GM12878 (cell line): ENCODE data around the gene RHBDD1. TPM values are rescaled to one million over a fixed set of nuclear protein-coding genes. Genes with fewer than 3 reads are reported as not detected.

Experiments used
- ATAC-seq: fragments of 200-7000 bp; cut with Tn5 transposase; 3 replicates; pipeline ENCODE4 v1.9.1; 2020; ENCODE audit warnings: mild to moderate bottlenecking, moderate library complexity
- BruUV-seq: library from RNA; stranded (reverse); fragments of 400-500 nt; replicated peaks from 2 replicates; lab custom pipeline; 2021; lab: Mats Ljungman, UMichigan
- CTCF ChIA-PET: fragments of 300-600 bp; sonication (Branson Sonifier 250); formaldehyde crosslinking; extraction: SDS; loops from one replicate; lab custom pipeline; 2021; ENCODE audit warnings: inconsistent platforms; lab: Yijun Ruan, JAX
- POLR2A ChIA-PET: fragments of 350-600 bp; formaldehyde crosslinking; extraction: SDS; loops from one replicate; lab custom pipeline; 2021; ENCODE audit warnings: inconsistent platforms; lab: Charles Lee
- RAD21 ChIA-PET: fragments of 300-600 bp; sonication (Branson Sonifier 250); formaldehyde crosslinking; loops from one replicate; lab custom pipeline; 2023; ENCODE audit warnings: antibody characterized with exemption; ENCODE audit not compliant: unreplicated experiment; lab: Charles Lee
- SMC1A ChIA-PET: fragments of 300-600 bp; sonication (Branson Sonifier 250); formaldehyde crosslinking; loops from one replicate; lab custom pipeline; 2023; ENCODE audit not compliant: unreplicated experiment, uncharacterized antibody; lab: Charles Lee
- DNase-seq: peaks from one replicate; pipeline ENCODE4 v3.0.0-alpha.2; 2011; ENCODE audit warnings: low read depth, low spot score
- FAIRE-seq: peaks from 3 replicates; lab custom pipeline; 2011; peaks lifted over from hg19 to GRCh38; lab: Jason Lieb, UNC
- H2AFZ ChIP-seq: 2 replicates; pipeline ENCODE4 v1.6.0; 2011; ENCODE audit warnings: low read depth, low read length, control low read depth; ENCODE audit not compliant: control insufficient read depth
- H3K27ac ChIP-seq: 2 replicates; pipeline ENCODE4 v1.5.1; 2011; ENCODE audit warnings: control low read depth; ENCODE audit not compliant: control insufficient read depth, insufficient read depth
- H3K27me3 ChIP-seq, 2 experiments: replicated peaks in 1 of 2; 2 replicates each; pipeline versions ENCODE4 v1.6.0 to v1.6.1; 2011; ENCODE audit warnings: low read length in 1 of 2; ENCODE audit not compliant: control insufficient read depth in 2 of 2, insufficient read depth in 2 of 2
- H3K36me3 ChIP-seq, 2 experiments: 2 replicates each; pipeline ENCODE4 v1.5.1; 2011; ENCODE audit warnings: low read length in 1 of 2; ENCODE audit not compliant: control insufficient read depth in 2 of 2, insufficient read depth in 2 of 2
- H3K4me1 ChIP-seq: 2 replicates; pipeline ENCODE4 v1.6.1; 2011; ENCODE audit warnings: mild to moderate bottlenecking, low read length, moderate library complexity, mixed read lengths; ENCODE audit not compliant: control insufficient read depth, insufficient read depth
- H3K4me2 ChIP-seq: 2 replicates; pipeline ENCODE4 v1.6.0; 2011; ENCODE audit warnings: control low read depth; ENCODE audit not compliant: control insufficient read depth, insufficient read depth
- H3K4me3 ChIP-seq: fragments of 200-600 bp; sonication (generic); 2 replicates; pipeline ENCODE4 v1.5.1; 2016
- H3K79me2 ChIP-seq: 2 replicates; pipeline ENCODE4 v1.6.0; 2011; ENCODE audit warnings: low read length; ENCODE audit not compliant: control insufficient read depth, insufficient read depth
- H3K9ac ChIP-seq: 2 replicates; pipeline ENCODE4 v1.8.0; 2011; ENCODE audit warnings: low read length, control low read depth, mixed read lengths; ENCODE audit not compliant: control insufficient read depth, insufficient read depth
- H3K9me3 ChIP-seq: replicated peaks from 3 replicates; pipeline ENCODE4 v1.5.1; 2011; ENCODE audit warnings: mild to moderate bottlenecking, low read length; ENCODE audit not compliant: control insufficient read depth, insufficient read depth
- H4K20me1 ChIP-seq: 2 replicates; pipeline ENCODE4 v1.6.0; 2011; ENCODE audit not compliant: control insufficient read depth, insufficient read depth
- BCLAF1 ChIP-seq: fragments of 450-650 bp; IDR thresholded peaks from 2 replicates; pipeline ENCODE4 v1.6.1; 2017; ENCODE audit warnings: antibody characterized with exemption, mild to moderate bottlenecking, moderate library complexity
- CHD1 ChIP-seq: IDR thresholded peaks from 2 replicates; pipeline ENCODE4 v1.6.1; 2012; ENCODE audit warnings: low read depth, low read length, improper control_type of control experiment
- CREB1 ChIP-seq: IDR thresholded peaks from 2 replicates; pipeline ENCODE4 v1.6.1; 2012; ENCODE audit warnings: low read depth, mild to moderate bottlenecking, inconsistent platforms
- CREM ChIP-seq: IDR thresholded peaks from 2 replicates; pipeline ENCODE4 v1.6.1; 2014; ENCODE audit warnings: antibody characterized with exemption, low read depth
- E4F1 ChIP-seq: fragments of 450-650 bp; IDR thresholded peaks from 2 replicates; pipeline ENCODE4 v1.6.1; 2018; ENCODE audit warnings: borderline replicate concordance, mild to moderate bottlenecking; ENCODE audit not compliant: partially characterized antibody
- EED ChIP-seq: sonication (generic); IDR thresholded peaks from 2 replicates; pipeline ENCODE4 v1.6.1; 2016; ENCODE audit warnings: antibody characterized with exemption, low read depth
- IRF5 ChIP-seq: fragments of 450-650 bp; IDR thresholded peaks from 2 replicates; pipeline ENCODE4 v1.6.1; 2017; ENCODE audit warnings: borderline replicate concordance
- KDM1A ChIP-seq: fragments of 200-600 bp; sonication (generic); IDR thresholded peaks from 2 replicates; pipeline ENCODE4 v1.6.1; 2016; ENCODE audit warnings: borderline replicate concordance
- MTA2 ChIP-seq: fragments of 450-650 bp; IDR thresholded peaks from 2 replicates; pipeline ENCODE4 v1.6.1; 2016; ENCODE audit warnings: low read depth, mild to moderate bottlenecking, moderate library complexity
- MYC ChIP-seq: IDR thresholded peaks from 2 replicates; pipeline ENCODE4 v1.6.1; 2011; ENCODE audit warnings: mild to moderate bottlenecking, low read length, moderate library complexity, inconsistent platforms; ENCODE audit not compliant: insufficient read depth, insufficient replicate concordance, insufficient read length, severe bottlenecking
- NFXL1 ChIP-seq: fragments of 450-650 bp; IDR thresholded peaks from 2 replicates; pipeline ENCODE4 v1.6.1; 2017; ENCODE audit warnings: antibody characterized with exemption, mild to moderate bottlenecking, borderline replicate concordance
- NFYB ChIP-seq: IDR thresholded peaks from 2 replicates; pipeline ENCODE4 v1.6.1; 2011; ENCODE audit warnings: low read depth, mild to moderate bottlenecking, low read length, improper control_type of control experiment, moderate library complexity; ENCODE audit not compliant: insufficient read depth
- PAX8 ChIP-seq: fragments of 450-650 bp; IDR thresholded peaks from 2 replicates; pipeline ENCODE4 v1.6.1; 2017; ENCODE audit warnings: mild to moderate bottlenecking, moderate library complexity
- ZBED1 ChIP-seq: IDR thresholded peaks from 2 replicates; pipeline ENCODE4 v1.6.1; 2016; ENCODE audit warnings: borderline replicate concordance
- ZNF217 ChIP-seq: fragments of 450-650 bp; IDR thresholded peaks from 2 replicates; pipeline ENCODE4 v1.6.1; 2017; ENCODE audit warnings: antibody characterized with exemption, mild to moderate bottlenecking
- ZNF24 ChIP-seq: fragments of 450-650 bp; IDR thresholded peaks from 2 replicates; pipeline ENCODE4 v1.6.1; 2017; ENCODE audit warnings: antibody characterized with exemption, mild to moderate bottlenecking
- ZNF384 ChIP-seq: IDR thresholded peaks from 2 replicates; pipeline ENCODE4 v1.6.1; 2012; ENCODE audit warnings: low read depth, mild to moderate bottlenecking, low read length, improper control_type of control experiment, borderline replicate concordance
- ZNF622 ChIP-seq: fragments of 450-650 bp; IDR thresholded peaks from 2 replicates; pipeline ENCODE4 v1.6.1; 2017; ENCODE audit warnings: mild to moderate bottlenecking, inconsistent platforms
- ZSCAN29 ChIP-seq: fragments of 450-650 bp; IDR thresholded peaks from 2 replicates; pipeline ENCODE4 v1.6.1; 2017; ENCODE audit warnings: mild to moderate bottlenecking, moderate library complexity
- WGBS: methylation state at CpG from one replicate; pipeline ENCODE4 v1.1.6; 2016; ENCODE audit warnings: low lambda C conversion rate; ENCODE audit not compliant: insufficient replicate concordance, insufficient coverage; ENCODE audit errors: missing lambda C conversion rate; 5-methylcytosine and 5-hydroxymethylcytosine counted together
- in situ Hi-C: fragments of 300-500 bp; cut with MboI; formaldehyde crosslinking; loops from 9 replicates; pipeline ENCODE4 v1.14.3; 2018; ENCODE audit warnings: mixed read lengths
- intact Hi-C: fragments of 100-400 bp; cut with micrococcal nuclease; formaldehyde crosslinking; loops from one replicate; pipeline ENCODE4 v1.14.2; 2022; ENCODE audit not compliant: unreplicated experiment
- polyA plus RNA-seq, 11 experiments: library from polyadenylated mRNA; depleted of rRNA in 4 of 11; unstranded in 6 of 11; stranded (reverse) in 5 of 11; fragments of >200 nt; fragmentation: Nextera tagmentation in 4 of 11; fragmentation: Illumina TruSeq in 1 of 11; extraction: Ambion mirVana in 4 of 11; extraction: Trizol in 1 of 11; gene quantifications; 1 replicate in 1 of 11; 2 replicates in 10 of 11; pipeline versions ENCODE4 v1.2.1 to v1.2.3, GENCODE V29; 2011 to 2016; ENCODE audit warnings: inconsistent platforms in 2 of 11, missing spikeins in 2 of 11, low read depth in 1 of 11
- total RNA-seq, 4 experiments: library from RNA; depleted of rRNA in 3 of 4; stranded (reverse); fragments of >200 nt in 3 of 4; fragmentation: Illumina TruSeq in 1 of 4; extraction: Trizol in 1 of 4; gene quantifications; 2 replicates each; pipeline versions ENCODE4 v1.2.1 to v1.2.3, GENCODE V29; 2013 to 2021

The RHBDD1 gene
- total and polyA plus RNA-seq, 10 of the 15 experiments (the other 5 are each of a cell fraction or from before 2014, with no cell fraction given) = 7.1 to 36.4 (median 14.7) TPM

DNA sequence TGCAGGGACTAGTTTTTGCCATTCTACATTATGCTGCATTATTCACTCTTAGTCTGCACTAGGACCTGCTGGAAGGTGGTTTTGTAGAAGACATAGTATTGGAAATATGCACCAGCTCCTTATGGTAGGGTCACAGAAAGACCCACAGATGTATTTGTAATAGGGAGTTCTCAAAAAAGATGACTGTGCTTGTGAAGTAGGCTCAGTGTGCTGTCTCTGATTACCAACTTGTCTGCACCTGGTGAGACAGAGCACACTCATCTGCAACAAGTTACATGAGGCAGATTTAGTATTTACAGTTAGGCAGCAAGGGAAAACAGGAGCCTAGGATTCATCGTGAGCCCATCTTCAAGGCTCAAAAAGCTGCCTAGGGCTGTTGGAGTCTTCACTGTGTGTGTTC lies 29.4 kb downstream of the RHBDD1 start (continued):
- TF ChIP-seq MYC (no peak), ZSCAN29 (no peak), IRF5 (no peak), MTA2 (no peak), KDM1A (no peak), BCLAF1 (no peak), CREM (no peak), NFXL1 (no peak)

DNA sequence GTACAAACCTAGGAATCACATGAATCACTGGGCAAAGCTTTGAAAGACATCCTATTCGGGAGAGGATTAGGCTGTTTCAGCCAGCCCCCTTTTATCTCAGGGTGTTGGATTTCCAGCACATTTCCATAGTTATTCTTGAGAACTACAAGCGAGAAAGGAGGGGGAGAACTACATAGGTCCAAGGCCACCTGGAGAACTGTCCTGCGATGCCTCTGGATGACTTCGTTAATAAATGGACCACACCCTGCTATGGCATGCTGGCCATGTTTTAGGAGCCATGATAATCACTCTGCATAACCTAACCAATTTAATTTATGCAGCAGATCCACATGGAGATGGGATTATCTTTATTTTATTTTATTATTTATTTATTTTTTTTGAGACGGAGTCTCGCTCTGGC lies 29.9 kb downstream of the RHBDD1 start:
- SMC1A ChIA-PET = interaction anchor here (1.1 to 4.3 kb wide), 2 partner anchors 9 to 27 kb away, joined by 3 to 30 read pairs; no protein-coding TSS in a partner anchor
- no peaks in the 10 kb centered on the region for H4K20me1 ChIP-seq
- intact Hi-C loops = no loop called here
- BruUV-seq = no TSS peak
- DNase-seq (no peak), FAIRE-seq (no peak), ATAC-seq (no peak)
- 99% methylated on average over 6 of the region's 6 CpGs for WGBS
- in situ Hi-C loops = no loop called here
- no peaks in the 10 kb centered on the region; the same call in 2 of the 3 replicates for H3K9me3 ChIP-seq
- H3K27ac ChIP-seq = no peak overlapping the region
- H3K9ac ChIP-seq = no peak overlapping the region
- H3K4me3 ChIP-seq = no peak overlapping the region
- RAD21 ChIA-PET = no interaction called here
- H3K36me3 ChIP-seq = peaks cover 0 to 12% of the 10 kb centered on the region in 2 experiments; a peak in 2 of 4 replicates
- no peak overlapping the region for H2AFZ ChIP-seq
- no peaks in the 10 kb centered on the region for H3K27me3 ChIP-seq
- POLR2A ChIA-PET = no interaction called here
- peaks cover 4% of the 10 kb centered on the region; the same call in 1 of the 2 replicates for H3K79me2 ChIP-seq
- no peak overlapping the region for H3K4me2 ChIP-seq
- H3K4me1 ChIP-seq = peaks cover 23% of the 10 kb centered on the region
- CTCF ChIA-PET = no interaction called here
- TF ChIP-seq ZNF24 (no peak), EED (no peak), ZNF217 (no peak), ZBED1 (no peak), PAX8 (no peak), ZNF622 (no peak), MTA2 (no peak), E4F1 (no peak), NFYB (no peak), CHD1 (no peak), ZNF384 (no peak), CREB1 (no peak)
